ENCODE measurements around the gene PSKH1.

The PSKH1 gene

DNA sequence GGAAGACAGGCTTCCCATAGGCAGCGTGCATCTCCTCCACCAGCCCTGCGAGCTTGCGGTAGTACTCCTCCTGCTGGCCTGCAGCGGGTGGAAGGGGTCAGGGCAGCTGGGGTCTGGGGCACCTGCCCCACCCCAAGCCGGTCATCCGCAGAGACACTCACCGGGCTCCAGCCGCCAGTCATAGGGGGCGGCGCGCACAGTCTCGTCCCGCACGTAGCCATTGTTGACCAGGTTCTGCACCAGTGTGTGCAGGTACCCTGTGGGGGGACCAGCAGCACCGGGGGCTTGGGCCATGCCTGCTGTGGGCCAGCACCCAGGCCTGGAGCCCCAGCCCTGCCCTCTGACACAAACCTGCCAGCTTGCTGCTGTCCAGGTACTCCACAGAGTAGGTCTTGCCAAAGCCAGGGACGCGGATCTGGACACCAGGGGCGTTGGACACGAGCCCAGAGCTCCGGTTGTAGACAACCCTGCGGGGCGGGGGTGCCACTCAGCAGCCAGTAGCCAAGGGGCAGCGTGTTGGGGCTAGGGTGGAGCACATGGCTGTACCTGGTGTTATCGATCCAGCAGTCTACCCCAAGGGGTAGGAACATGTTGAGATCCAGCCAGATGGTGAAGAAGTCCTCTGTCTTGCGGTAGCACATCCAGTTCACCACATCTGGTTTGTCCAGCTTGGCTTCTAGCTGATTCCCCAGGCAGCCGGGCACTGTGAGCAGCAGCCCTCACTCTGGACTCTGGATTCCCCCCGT lies 49.6 kb downstream of the PSKH1 start:
- no peak for DNase-seq

DNA sequence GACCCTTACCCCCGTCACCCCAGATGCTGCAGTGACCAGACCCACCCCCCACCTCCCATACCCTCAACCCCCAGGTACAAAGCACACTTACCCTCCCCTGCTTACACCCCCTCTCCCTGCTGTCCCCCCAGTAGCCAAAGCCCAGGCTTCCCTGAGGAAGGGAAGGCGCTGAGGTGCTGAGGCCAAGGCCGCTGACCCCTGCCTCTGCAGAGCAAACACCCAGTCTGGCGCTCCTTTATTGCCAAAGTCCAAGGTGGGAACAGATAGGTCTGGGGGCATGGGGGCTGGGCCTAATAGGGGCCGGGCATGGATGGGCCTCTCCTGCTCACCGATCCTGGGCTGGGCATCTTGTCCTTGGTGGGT lies 50.2 kb downstream of the PSKH1 start:
- no peak for DNase-seq

DNA sequence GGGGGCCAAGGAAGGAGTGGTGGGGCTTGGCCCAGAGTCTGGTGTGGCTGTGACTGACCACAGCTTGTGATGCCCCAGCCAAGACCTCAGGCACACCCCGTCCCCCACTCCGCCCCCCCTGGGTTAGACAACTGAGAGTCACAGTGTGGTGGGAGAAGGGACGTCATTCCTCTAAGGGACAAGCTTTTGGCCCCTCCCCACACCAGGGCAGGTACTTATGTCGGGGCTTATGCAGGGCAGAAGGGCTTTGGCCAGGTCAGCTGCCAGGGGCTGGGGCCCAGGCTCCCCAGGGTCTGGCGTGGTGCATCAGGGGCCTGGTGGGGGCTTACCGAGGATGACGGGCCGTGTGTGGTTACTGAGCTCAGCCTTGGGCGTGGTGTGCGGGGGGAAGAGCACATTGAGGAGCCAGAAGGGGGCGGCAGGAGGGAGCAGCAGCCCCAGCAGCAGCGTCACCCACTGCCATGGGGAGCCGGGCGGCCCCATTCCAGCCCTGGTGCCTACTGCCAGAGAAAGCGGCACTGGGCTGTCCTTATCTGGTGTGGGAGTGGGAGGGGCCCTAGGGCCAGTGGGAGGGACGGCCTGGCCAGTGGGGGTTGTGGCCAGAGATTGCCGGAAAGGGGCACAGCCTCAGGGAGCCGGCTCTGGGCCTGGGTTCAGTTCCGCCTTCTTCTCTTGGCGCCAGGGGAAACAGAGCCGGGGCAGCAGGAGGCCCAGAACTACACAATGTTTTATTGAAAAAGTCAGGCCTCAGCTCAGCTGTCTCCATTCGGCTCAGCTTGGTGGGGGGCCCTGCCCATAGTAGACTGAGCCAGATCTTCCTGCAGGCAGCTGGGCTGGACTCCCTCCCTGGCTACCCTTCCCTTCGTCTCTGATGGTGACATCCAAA lies 50.8 kb downstream of the PSKH1 start, which contains the start of gene LCAT:
Gene LCAT (minus strand): TSS at position 502 of the 886 bp plus-strand sequence. CDS start 19 bp downstream, at position 483.
- no peak for DNase-seq

DNA sequence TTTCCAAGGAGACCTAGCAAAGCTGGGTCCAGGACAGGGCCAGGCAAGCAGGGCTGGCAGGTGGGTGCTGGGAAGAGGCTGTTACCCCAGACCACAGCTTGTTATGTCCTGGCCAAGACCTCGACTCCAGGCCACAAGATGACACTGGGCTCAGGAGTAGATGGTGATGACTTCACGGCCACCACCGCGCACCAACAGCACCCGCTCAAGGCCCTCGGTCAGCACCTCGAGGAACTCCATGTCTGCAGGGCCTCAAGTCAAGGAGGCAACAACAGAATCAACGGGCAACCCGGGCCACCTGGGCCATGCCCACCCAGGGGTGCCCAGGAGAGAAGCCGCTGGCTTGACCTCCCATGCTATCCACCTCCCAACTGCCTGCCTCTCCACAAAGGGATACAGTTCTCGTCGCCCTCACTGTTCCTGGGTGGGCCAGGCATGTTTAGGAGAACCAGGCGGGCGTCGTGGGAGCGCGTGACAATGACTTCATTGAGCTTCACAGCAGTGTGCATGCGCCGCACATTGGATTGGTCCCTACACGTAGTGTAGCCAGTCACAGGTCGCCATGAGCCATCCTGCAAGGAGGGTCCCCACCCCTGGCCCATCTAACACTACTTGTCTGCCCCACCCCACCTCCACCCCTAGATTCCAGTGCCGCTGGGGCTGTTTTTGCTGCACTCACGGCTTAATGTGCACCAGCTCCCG lies 51.8 kb downstream of the PSKH1 start:
- DNase-seq = no peak

DNA sequence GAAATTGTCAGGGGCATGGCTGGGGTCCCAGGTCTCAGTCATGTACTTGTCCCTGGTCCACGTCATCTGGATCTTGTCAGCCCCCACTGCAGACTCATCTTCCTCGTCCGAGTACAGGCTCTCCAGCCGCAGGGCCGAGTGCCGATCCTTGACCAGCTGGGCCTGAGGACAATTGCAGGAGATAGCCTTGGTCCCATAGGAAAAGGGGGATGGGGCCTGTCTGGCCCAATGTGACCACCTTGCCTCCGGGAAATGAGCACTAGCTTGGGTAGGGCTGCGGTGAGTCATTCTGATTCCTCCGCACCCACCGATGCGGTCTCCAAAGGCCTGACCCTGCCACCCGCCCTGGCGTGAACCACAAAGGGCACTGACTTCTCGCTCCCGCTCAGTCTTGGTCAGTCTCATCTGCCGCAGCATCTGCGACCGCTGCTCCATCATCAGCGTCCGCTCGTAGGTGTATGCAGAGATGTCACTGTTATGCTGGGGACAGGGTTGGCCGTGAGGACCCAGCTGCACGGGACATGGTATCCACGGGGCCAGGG lies 52.4 kb downstream of the PSKH1 start:
- DNase-seq = no peak

DNA sequence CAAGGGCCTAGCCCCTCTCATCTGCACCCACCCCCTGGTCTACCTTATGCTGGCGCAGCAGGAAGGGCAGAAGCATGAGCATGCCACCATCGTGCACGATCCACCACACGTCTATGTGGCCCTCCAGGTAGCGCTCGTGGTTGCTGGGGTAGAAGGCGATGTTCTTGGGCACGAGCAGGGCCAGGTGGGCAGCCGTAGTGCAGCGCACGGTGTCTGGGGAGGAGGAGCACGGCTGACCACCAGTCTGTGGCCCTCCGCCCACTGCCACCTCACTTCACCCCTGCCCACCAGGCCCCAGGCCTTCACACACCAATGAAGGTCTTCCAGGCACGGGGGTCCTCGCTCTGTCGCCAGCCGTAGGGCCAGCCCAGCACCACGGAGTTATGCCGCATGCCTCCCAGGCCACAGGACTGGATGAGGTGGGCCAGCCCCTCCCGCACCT lies 53.1 kb downstream of the PSKH1 start:
- DNase-seq = no peak

DNA sequence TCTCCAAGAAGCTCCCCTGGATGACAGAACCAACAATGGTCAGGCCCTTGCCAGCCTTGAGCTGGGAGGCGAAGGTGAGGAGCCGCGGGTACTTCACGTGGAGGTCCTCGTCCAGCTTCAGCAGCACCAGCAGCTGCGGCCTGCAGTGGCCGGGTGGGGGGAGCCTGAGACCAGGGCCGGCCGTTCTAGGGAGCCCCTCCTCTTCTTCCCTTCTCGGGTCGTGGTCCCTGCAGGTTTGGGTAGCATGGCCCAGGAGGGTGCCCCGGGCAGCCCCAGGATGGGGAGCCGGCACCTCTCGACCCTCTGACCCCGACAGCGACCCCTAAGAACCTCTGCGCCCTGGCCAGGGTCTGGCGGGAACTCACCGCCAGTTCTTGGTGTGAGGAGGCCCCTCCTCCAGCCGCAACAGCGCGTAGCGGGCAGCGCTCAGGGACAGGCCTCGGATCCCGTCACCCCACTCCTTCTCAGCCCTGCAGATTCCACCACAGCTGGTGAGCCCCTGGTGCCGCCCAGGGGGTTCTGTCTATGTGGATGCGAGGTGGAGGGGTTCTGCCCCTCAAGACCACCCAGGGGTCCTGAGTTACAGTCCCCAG lies 54.0 kb downstream of the PSKH1 start:
- no peak for DNase-seq

DNA sequence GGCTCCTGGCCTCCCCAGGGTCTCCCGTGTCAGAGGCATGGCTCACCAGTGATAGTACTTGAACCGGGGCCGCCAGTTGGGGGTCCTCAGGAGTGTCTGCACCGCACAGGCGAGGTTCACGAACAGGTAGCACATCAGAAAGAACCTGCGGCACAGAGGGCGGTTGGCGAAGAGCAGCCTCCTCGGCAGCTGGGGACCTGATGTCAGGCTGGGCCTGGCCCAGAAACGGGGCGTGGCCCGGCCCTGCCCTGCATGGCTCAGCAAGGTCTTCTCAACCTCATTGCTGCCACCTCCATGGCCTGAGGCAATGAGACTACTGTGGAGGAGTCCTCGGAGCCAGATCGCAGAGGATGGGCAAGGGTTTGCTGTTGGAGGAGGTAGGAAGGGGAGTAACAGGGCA lies 55.0 kb downstream of the PSKH1 start:
- no peak for DNase-seq

DNA sequence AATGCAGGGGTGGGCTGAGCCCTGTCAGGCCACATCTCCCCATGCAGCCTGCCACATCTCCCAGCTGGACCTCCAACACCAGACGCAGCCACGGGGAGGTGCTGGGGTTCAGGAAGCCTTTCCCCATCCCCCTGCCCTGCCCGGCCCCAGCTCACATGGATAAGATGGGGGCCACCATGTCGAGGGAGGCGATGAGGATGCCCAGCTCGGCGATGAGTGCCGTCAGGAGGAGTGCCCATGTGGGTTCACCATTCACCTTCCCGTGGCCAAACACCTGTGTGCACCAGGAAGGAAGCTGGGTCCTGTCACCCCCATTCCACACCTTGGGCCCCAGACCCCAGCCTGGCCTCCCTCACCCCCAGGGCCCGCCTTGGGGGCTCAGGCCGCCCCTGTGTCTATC lies 56.6 kb downstream of the PSKH1 start:
- DNase-seq = no peak

DNA sequence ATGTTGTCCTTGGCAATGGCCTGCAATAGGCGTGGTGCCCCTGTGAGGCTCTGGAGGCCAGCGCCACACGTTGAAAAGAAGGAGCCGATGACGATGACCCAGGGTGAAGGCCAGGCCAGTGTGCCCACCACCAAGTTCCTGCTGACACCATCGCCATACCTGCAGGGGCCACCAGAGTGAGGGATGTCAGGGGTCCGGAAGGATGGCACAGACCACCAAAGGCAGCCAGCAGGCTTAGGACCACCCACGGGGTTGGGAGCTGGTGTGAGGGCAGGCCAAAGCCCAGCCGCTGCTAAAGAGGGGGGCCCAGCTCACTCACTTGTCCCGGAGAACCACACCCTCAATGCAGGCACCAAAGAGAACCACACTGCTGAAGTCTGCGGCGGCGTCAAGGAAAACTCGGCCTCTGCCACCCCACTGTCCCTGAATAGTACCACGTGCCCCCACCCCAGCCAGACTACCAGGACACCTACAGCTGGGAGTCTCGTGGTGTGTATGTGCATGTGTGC lies 57.3 kb downstream of the PSKH1 start:
- no peak for DNase-seq

DNA sequence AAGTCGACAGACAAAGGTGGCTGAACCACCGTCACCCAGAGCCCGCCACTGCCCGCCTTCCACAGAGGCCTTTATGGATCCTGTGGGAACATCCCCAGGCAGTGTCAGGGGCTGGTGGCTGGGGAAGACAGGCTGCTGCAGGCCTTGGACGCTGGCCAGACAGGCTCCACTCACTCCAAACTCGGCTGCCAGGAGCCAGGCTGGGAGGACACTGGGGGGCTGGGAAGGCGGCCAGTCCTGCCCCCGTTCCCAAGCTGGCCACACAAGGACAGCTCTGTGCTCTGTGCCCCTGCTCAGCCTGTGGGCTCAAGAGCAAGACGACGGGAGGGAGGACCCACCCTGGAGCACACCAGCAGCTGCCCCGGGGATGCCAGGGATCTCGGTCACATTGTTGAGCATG lies 58.4 kb downstream of the PSKH1 start:
- DNase-seq = no peak

DNA sequence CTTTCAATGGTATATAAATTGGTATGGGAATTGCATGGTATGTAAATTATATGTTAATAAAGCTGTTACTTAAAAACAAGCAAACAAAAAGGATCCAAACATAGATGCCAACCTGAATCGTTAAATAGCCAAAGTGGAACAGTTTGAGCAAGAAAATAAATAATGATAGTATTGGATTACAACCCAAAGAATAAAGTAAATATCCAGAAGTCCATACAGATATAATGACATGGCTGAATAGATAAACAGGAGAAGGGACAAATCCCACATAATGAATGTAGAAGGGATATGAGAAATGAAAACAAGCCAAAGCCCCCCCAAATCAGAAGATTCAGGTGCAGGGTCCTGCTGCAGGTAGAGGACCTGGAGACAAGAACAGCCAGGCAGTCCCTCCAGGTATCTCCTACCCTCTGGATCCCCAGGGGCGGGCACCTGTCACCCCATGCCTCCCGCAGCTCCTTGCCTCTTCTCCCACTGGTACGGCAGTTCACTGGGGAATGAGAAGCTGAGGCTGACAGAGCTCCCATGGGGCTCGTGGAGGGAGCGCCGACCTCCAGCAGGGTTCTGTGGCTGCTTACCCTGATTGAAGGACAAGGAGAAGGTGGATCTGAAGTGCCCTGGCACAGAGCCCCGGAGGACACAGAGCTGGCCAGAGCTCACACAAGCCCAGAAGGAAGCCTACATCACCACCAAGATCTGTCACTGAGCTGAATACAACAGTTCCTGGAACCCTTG lies 60.8 kb downstream of the PSKH1 start:
- DNase-seq = no peak

DNA sequence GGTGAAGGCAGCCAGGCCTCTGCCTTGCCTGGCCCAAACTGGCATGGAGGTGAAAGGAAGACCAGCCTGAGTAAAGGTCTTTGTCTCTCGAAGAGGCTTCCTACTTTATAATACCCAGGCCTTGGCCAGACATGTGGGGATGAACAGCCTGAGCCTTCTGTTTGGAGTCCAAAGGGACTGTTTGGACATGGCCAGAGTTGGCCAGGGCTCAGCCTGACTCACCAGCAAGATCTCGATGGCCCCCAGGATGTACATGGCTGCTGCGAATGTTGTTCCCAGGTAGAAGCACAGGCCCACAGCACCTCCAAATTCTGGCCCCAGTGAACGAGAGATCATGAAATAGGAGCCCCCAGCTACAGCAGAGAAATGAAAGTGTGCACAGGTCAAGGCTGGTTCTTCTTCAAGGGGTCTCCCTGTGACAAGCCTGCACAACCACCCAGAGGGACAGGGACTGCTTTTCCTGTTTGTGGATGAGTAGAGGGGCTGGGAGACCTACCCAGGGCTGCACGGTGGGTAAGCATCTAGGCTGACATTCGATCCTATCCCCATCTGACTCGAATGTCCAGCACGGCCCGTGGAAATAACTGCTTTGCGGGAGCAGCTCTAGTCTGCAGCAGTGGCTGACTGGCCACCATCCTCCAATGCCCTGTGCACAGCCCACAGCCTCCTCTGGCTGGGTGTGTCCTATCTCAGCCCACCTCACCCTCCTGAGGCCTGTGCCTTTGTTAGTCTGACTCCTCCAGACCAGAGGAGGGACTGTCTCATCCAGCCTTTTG lies 61.6 kb downstream of the PSKH1 start:
- DNase-seq = no peak

DNA sequence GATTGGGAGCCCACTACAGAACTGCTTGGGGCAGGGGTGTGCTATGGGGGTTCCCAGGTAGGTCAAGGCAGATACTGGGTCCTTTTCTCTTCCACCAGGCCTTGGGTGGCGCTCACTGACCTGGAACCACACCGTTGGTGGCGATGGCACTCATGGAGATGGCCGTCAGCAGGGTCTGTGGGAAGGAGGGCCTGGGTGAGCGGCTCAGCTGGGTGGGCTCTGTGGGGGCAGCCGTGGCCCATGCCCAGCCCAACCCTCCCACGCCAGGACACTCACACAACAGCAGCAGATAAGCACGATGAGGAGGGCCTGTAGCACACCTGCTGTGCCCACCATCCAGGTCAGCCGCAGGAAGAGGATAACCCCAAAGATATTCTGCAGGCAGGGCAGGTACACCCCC lies 64.6 kb downstream of the PSKH1 start:
- no peak for DNase-seq

DNA sequence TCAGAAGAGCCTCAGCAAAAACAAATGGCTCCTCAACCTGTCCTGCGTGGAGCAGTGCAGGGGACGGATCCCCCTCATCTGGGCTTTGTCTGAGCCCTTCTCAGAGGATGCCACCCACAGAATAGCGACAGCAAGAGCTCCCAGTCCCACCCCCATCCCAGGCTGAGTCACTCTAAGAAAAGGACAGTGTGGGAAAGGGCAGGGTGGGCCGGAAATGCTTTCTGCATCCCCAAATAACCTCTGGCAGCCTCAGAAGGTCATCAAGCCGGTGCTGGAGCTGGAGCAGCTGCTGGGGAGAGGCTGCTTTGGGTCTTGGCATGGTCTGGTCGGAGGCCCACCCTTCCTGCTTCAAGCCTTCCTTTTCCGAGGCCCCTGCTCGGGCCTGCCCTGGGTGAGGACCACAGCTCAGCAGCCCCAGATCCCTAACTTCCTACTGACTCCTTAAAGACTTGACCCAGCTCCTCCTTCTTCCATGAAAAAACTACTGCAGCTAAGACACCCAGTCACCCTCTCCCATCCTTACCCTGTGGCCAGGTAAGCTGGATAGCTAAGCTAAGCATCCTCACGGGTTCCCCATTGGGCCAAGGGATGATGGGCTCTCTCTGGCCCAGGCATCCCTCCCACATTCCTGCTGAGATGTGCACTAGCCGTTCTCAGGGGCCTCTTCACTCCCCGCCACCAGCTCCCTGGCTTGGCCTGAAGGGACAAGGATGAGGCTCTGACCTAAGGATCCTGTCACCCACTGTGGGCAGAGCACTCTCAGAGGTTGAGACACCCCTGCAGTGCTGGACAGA lies 66.7 kb downstream of the PSKH1 start:
- no peak for DNase-seq

DNA sequence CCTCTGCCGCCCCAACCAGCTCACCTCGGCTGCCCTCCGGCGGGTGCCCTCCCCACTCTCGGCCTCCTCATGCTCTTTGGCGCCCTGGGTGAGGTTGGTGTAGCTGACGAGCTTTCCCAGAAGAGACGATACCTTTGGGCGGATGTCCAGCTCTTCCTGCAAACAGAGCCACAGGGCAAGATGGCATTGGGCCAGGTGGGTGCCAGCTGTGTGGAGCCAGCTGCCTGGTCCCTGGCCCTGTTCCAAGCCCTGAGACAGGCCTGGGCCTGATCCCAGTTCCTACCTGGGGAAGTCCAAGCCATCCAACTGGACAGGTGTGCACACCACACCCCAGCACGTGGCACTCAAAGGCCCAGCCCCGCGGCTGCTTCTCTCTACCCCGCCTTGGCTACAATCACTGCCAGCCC lies 68.5 kb downstream of the PSKH1 start:
- no peak for DNase-seq

DNA sequence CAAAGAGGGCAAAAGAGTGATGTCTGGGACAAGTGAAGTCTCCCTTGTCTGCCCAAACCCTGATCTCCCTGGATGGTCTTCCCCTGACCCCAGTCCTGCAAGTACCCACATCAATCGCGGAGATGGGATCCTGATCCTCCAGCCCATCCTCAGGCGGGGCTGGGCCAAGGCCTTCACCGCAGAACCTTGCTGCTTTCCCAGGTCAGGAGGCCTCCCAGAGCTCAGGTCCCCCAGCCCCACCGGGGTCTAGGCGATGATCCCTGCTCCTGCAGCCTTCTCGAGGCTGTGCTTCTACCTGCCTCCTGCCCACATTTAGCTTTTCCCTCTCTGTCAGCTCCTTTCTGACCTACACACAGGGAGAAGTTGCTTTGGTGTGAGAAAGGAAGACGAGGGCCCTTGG lies 69.1 kb downstream of the PSKH1 start:
- no peak for DNase-seq

DNA sequence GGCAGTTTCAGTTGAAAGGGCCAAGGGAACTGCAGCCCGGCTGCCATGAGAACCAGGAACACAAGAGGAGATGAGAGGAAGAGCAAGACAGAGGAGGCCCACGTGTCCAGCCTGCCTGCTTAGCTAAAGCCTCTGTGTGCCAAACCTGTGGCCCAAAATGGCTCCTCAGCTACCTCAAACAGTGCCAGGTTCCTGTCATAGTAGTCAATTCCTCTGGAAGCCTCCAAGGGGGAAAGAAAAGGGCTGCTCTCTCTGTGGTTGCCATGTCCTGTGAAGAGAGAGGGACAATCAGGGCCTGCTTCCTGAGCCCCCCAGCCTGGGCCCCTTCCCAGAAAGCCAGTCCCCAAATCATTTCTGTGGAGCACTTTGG lies 70.2 kb downstream of the PSKH1 start:
- DNase-seq = no peak

DNA sequence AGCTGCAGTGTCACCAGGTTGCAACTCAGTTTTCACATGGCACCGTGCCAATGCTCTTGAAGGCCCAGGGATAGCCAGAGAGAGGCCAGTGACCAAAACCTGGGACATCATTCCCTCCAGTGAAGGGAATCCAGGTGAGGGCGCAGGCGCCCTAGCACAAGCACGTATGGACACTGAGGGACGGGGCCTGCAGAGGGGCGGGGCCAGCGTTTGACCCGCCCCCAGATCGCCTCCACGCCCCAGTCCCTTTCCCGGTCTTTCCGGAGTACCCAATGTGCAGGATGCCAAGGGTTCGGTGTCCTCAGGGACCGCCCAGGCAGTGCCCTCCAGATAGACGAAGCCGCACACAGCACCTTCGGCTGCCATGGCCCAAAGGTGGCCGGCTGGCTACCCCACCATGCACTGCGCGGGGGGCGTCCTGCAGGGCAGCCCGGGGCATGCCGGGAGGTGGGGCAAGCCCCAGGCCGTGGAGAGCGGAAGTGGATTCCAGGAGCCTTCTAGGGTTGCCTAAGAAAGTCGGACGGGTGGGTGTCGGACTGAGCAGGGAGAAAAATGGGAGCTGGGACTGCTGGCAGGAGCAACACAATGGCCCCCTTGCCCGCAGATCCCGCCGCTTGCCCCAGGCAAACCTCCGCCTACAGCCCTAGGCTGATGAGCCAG lies 70.7 kb downstream of the PSKH1 start:
- no peak for DNase-seq

All from effector CD8-positive, alpha-beta T cell (primary cell).